Thoracic aorta (tissue), 2 donors: Measurements from ENCODE around the gene SAYSD1. TPM values are rescaled to one million over a fixed set of nuclear protein-coding genes. Genes with fewer than 3 reads are reported as not detected.

Source experiments
- ATAC-seq: fragments of 150-250 bp; one replicate; pipeline ENCODE4 v1.8.0; 2017; ENCODE audit warnings: low read depth; ENCODE audit not compliant: insufficient number of reproducible peaks, low FRiP score
- DNase-seq: peaks from one replicate; pipeline ENCODE4 v3.0.0-alpha.2; 2020; ENCODE audit warnings: low spot score
- H3K27ac ChIP-seq, 2 donors: fragments of 200-600 bp; sonication (generic); 1 replicate in 1 of 2; 2 replicates in 1 of 2; pipeline ENCODE4 v1.5.1; 2016; ENCODE audit warnings: mild to moderate bottlenecking in 2 of 2, moderate library complexity in 2 of 2
- H3K27me3 ChIP-seq: fragments of 200-600 bp; sonication (generic); replicated peaks from 2 replicates; pipeline ENCODE4 v1.6.0; 2016; ENCODE audit warnings: mild to moderate bottlenecking; ENCODE audit not compliant: insufficient read depth
- H3K36me3 ChIP-seq: fragments of 200-600 bp; sonication (generic); one replicate; pipeline ENCODE4 v1.5.1; 2016
- H3K4me1 ChIP-seq, 2 donors: fragments of 200-600 bp; sonication (generic); 1 replicate in 1 of 2; 2 replicates in 1 of 2; pipeline versions ENCODE4 v1.5.1 to v1.6.0; 2016; ENCODE audit warnings: low read depth in 2 of 2, mild to moderate bottlenecking in 1 of 2; ENCODE audit not compliant: control insufficient read depth in 1 of 2
- H3K4me3 ChIP-seq: fragments of 200-600 bp; sonication (generic); 2 replicates; pipeline ENCODE4 v1.5.1; 2016; ENCODE audit warnings: mild to moderate bottlenecking
- H3K9me3 ChIP-seq: fragments of 200-600 bp; sonication (generic); 2 replicates; pipeline ENCODE4 v1.5.1; 2016
- total RNA-seq, 2 donors: library from RNA; depleted of rRNA; stranded (reverse); fragments of >200 nt; gene quantifications; one replicate each; pipeline versions ENCODE4 v1.1.0 to v1.2.3, GENCODE V29; 2016
- TF ChIP-seq, protein P1 (sequence below): fragments of 200-600 bp; sonication (generic); IDR thresholded peaks from one replicate; pipeline ENCODE4 v1.5.1; 2019; ENCODE audit warnings: antibody characterized with exemption

SAYSD1 gene
- total RNA-seq, 2 donors from 2014 or later = 16.2 to 16.5 TPM

DNA sequence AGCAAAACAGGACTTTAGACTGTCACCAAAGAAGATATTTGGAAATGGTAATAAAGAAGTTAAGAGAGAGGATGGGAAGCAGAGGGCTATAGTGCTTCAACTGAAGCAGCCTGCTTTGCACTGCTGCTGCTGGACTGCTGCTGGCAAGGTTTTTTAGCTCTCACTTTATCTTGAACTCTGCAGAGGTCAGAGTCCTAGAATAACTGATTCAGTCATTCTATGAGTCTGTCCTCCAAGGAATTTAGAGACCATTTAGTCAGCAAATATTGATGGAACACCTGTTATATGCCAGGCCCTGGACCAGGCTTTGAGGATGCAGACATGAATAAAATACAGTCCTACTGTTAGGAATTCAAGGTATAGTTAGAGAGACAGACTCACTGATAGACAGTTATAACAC lies 9.1 kb upstream of the SAYSD1 start:
- DNase-seq (no peak), ATAC-seq (no peak)
- Histone ChIP-seq H3K9me3 (no peaks in the 10 kb centered on the region), H3K27me3 (no peaks in the 10 kb centered on the region), H3K4me1 (no peaks in the 10 kb centered on the region), H3K36me3 (no peaks in the 10 kb centered on the region), H3K27ac (no peak overlapping the region), H3K4me3 (no peak overlapping the region)
- TF ChIP-seq, protein P1, sequence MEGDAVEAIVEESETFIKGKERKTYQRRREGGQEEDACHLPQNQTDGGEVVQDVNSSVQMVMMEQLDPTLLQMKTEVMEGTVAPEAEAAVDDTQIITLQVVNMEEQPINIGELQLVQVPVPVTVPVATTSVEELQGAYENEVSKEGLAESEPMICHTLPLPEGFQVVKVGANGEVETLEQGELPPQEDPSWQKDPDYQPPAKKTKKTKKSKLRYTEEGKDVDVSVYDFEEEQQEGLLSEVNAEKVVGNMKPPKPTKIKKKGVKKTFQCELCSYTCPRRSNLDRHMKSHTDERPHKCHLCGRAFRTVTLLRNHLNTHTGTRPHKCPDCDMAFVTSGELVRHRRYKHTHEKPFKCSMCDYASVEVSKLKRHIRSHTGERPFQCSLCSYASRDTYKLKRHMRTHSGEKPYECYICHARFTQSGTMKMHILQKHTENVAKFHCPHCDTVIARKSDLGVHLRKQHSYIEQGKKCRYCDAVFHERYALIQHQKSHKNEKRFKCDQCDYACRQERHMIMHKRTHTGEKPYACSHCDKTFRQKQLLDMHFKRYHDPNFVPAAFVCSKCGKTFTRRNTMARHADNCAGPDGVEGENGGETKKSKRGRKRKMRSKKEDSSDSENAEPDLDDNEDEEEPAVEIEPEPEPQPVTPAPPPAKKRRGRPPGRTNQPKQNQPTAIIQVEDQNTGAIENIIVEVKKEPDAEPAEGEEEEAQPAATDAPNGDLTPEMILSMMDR = no peak

GRCh38 chr6:39118921-39119320 lies 3.9 kb upstream of the SAYSD1 start:
- TF ChIP-seq, protein P1 = no peak
- ATAC-seq (no peak), DNase-seq (no peak)
- no peaks in the 10 kb centered on the region for H3K36me3 ChIP-seq
- peaks cover 3 to 10% of the 10 kb centered on the region in 2 donors for H3K4me1 ChIP-seq
- no peaks in the 10 kb centered on the region for H3K27me3 ChIP-seq
- no peak overlapping the region for H3K27ac ChIP-seq
- no peaks in the 10 kb centered on the region for H3K9me3 ChIP-seq
- H3K4me3 ChIP-seq = no peak overlapping the region

DNA sequence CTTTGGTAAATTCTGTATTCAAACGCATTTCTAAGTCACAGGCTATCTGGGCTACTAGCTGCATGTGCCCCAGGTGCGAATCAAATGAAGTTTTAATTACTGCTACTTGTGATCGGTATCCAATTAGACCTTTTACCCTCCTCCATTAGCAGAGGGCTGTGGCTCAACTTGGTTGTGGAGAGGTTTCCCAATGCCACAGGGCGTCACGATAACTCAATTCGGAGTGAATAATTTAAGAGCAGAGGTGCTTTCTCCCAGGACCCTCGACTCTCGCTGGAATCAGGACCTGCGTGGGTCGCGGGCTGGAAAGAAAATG lies 640 bp downstream of the SAYSD1 start:
- H3K9me3 ChIP-seq = no peaks in the 10 kb centered on the region
- H3K36me3 ChIP-seq = no peaks in the 10 kb centered on the region
- TF ChIP-seq, protein P1 = no peak
- ATAC-seq = peak; percentile 50
- peaks cover 3 to 16% of the 10 kb centered on the region in 2 donors for H3K4me1 ChIP-seq
- DNase-seq = no peak
- no peaks in the 10 kb centered on the region for H3K27me3 ChIP-seq
- H3K4me3 ChIP-seq = peak overlapping the region; percentile 71
- H3K27ac ChIP-seq = peak overlapping the region; percentile 81 to 82

DNA sequence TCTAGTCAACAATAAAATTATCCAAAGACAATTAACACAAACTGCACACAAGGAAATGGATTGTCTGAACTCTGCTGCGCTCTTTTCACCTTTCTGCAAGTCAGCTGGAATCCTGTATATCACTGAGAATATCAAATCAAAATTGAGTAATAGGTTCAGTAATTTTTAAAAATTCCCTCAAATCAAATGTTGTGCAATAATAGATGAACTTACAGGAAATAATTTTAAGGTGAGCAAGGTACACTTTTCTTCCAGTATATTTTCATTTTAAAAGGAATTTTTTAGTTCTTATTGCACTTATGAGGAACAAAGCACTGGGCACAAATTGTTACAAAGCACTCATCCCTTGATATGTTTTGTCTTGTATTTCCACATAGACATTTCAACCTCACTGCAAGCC lies 1.2 kb downstream of the SAYSD1 start:
- peaks cover 3 to 16% of the 10 kb centered on the region in 2 donors for H3K4me1 ChIP-seq
- H3K27ac ChIP-seq = no peak overlapping the region
- no peaks in the 10 kb centered on the region for H3K36me3 ChIP-seq
- TF ChIP-seq, protein P1 = no peak
- DNase-seq = no peak
- H3K9me3 ChIP-seq = no peaks in the 10 kb centered on the region
- peak overlapping the region; percentile 71 for H3K4me3 ChIP-seq
- ATAC-seq = no peak
- no peaks in the 10 kb centered on the region for H3K27me3 ChIP-seq

- TF ChIP-seq, protein P1 = no peak
- Histone ChIP-seq H3K36me3 (no peaks in the 10 kb centered on the region), H3K4me1 (peaks cover 3 to 16% of the 10 kb centered on the region in 2 donors), H3K4me3 (no peak overlapping the region), H3K27ac (no peak overlapping the region), H3K9me3 (no peaks in the 10 kb centered on the region), H3K27me3 (no peaks in the 10 kb centered on the region)
- no peak for ATAC-seq
- DNase-seq = no peak
Measured at GRCh38 chr6:39111280-39111679, 3.7 kb downstream of the SAYSD1 start.
